GM12873 (cell line): ENCODE measurements around the gene SBK1.

Experiments
- TF ChIP-seq, protein P1 (sequence below): IDR thresholded peaks from 2 replicates; pipeline ENCODE4 v1.5.1; 2012; ENCODE audit warnings: low read depth, mild to moderate bottlenecking, moderate library complexity, low read length, control low read depth; ENCODE audit not compliant: insufficient read depth; ENCODE audit errors: missing control alignments

Gene SBK1

GRCh38 chr16:28293601-28293960 is 1.3 kb downstream of the SBK1 start:
- TF ChIP-seq, protein P1, sequence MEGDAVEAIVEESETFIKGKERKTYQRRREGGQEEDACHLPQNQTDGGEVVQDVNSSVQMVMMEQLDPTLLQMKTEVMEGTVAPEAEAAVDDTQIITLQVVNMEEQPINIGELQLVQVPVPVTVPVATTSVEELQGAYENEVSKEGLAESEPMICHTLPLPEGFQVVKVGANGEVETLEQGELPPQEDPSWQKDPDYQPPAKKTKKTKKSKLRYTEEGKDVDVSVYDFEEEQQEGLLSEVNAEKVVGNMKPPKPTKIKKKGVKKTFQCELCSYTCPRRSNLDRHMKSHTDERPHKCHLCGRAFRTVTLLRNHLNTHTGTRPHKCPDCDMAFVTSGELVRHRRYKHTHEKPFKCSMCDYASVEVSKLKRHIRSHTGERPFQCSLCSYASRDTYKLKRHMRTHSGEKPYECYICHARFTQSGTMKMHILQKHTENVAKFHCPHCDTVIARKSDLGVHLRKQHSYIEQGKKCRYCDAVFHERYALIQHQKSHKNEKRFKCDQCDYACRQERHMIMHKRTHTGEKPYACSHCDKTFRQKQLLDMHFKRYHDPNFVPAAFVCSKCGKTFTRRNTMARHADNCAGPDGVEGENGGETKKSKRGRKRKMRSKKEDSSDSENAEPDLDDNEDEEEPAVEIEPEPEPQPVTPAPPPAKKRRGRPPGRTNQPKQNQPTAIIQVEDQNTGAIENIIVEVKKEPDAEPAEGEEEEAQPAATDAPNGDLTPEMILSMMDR = no peak

DNA sequence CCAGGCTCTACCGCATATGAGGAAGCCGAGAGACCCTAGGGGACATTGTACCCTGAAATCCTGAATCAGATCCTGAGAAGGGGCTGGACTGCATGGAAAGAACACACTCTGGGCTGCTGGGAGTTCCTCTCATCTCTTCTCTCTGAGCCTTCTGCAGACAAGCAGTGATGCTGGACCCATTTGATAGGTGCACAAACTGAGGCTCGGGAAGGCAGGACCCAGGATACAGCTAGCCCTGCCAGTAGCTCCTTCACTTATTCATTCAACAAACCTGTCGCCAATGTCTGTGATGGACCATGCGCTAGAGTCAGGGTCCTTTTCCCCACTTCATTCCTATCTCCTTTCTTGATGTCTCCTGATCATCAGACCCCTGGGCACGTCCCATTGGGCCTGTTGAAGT is 1.9 kb downstream of the SBK1 start:
- TF ChIP-seq, protein P1 = no peak

- TF ChIP-seq, protein P1 = no peak
Measured at GRCh38 chr16:28295276-28295675, 3.0 kb downstream of the SBK1 start.

DNA sequence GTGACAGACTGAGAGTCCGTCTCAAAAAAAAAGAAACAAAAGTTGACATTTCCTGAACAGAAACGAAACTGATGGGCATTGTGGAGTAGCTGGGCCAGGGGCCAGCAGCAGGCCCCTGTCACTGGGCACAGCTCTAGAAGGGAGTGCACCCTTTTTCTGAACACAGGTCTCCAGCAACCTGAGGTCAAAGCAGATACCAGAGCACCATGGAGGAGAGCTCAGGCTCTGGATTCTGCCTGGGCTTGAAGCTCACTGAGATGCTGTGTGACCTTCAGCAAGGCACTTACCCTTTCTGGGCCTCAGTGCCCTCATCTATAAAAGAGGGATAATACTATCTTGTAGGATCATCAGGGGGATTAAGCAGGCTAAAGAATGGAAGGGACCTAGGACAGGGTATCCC is 5.0 kb downstream of the SBK1 start:
- TF ChIP-seq, protein P1 = no peak

DNA sequence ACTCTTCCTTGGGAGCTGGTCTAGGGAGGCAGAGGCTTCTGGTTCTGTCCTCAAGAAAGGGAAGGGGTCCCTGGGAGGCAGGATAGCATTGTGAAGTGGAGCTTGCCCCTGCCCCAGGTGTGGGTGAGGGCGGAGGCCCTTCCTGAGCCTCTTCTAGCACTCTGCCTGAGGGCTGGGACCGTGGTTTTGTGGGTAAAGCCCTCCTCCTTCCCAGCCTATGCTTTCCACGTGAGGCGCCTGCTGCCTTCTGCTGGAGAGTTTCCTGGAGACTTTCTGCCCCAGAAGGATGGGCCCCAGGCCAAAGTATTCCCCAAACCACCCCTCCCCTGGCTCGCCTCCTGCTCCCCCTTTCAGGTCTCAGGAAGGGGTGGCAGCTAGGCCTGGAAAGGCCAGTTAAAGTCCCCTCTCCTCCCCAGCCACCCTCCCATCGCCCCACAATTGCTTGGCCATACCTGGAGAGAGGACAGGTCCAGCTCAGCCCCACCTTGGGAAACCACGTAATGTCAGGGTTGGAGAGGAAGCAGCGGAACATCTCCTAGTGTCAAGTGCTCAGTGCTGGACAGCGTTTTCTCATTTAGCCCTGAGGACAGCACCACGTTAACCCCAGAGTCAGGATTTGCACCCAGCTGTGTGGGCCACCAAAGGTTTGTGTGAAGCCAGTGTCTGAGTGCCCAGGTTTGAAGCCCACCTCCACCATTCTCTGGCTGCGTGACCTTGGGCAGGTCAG is 5.6 kb downstream of the SBK1 start:
- TF ChIP-seq, protein P1 = no peak

DNA sequence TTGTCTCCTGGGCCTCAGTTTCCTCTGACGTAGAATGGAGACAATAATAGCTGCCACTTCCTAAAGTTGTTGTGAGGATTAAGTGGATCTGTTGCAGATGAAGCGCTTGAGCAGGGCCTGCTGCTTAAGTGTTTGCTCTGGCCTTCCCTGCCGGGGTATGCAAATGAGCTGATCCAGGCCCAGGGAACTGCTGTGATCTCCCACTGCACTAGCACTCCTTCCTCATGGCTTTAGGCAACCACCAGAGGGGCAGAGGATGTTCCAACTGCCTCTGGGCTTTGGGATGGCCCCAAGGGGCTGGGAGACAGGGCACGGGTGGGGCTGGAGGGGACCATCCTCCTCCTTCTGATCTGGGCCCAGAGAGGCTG is 6.2 kb downstream of the SBK1 start:
- TF ChIP-seq, protein P1 = no peak

DNA sequence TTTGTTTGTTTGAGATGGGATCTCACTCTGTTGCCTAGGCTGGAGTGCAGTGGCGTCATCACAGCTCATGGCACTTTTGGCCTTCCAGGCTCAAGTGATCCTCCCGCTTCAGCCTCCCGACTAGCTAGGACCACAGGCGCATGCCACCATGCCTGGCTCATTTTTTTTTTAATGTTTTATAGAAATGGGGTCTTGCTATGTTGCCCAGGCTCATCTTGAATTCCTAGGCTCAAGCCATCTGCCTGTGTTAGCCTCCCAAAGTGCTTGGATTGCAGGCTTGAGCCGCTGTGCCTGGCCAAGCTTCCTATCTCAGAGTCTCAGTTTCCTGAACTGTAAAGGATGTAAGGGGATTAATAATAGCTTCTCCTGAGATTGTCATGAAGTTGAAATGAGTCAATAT is 8.0 kb downstream of the SBK1 start:
- TF ChIP-seq, protein P1 = no peak
